GM19239 (cell line): ENCODE measurements around the gene TNS3.
A peak's percentile ranks its signal among the peaks of the same experiment; 100 is the strongest.

Source experiments
- DNase-seq: peaks from one replicate; pipeline ENCODE4 v3.0.0; 2011; ENCODE audit warnings: low spot score; ENCODE audit not compliant: insufficient read length
- FAIRE-seq: peaks from 2 replicates; lab custom pipeline; 2011; peaks lifted over from hg19 to GRCh38; lab: Jason Lieb, UNC

Gene TNS3

GRCh38 chr7:47493976-47494911 lies 87.7 kb downstream of the TNS3 start:
- FAIRE-seq (peak; percentile 89), DNase-seq (no peak)

GRCh38 chr7:47492716-47493325 lies 89.1 kb downstream of the TNS3 start:
- no peak for FAIRE-seq
- no peak for DNase-seq

GRCh38 chr7:47490501-47491265 lies 91.2 kb downstream of the TNS3 start:
- DNase-seq = no peak
- FAIRE-seq = no peak

GRCh38 chr7:47489624-47490023 lies 92.3 kb downstream of the TNS3 start:
- FAIRE-seq = no peak

GRCh38 chr7:47488969-47489342 lies 93.0 kb downstream of the TNS3 start:
- FAIRE-seq (no peak), DNase-seq (no peak)

More at GRCh38 chr7:47489624-47490023, 92.3 kb downstream of the TNS3 start:
- no peak for DNase-seq

- no peak for DNase-seq
- FAIRE-seq = no peak
These were observed 93.5 kb downstream of the TNS3 start for GRCh38 chr7:47488201-47488968.

GRCh38 chr7:47485640-47486435 lies 96.1 kb downstream of the TNS3 start:
- FAIRE-seq (no peak), DNase-seq (no peak)

GRCh38 chr7:47484923-47485639 lies 96.8 kb downstream of the TNS3 start:
- no peak for FAIRE-seq
- DNase-seq = no peak

GRCh38 chr7:47484457-47484856 lies 97.5 kb downstream of the TNS3 start:
- FAIRE-seq (no peak), DNase-seq (no peak)

- no peak for DNase-seq
- FAIRE-seq = no peak
These were observed 98.2 kb downstream of the TNS3 start for GRCh38 chr7:47483604-47484273.

- DNase-seq (no peak), FAIRE-seq (no peak)
These were observed 99.7 kb downstream of the TNS3 start for GRCh38 chr7:47482013-47482875.

GRCh38 chr7:47481541-47482012 lies 100.3 kb downstream of the TNS3 start:
- DNase-seq = no peak
- FAIRE-seq = no peak

GRCh38 chr7:47480576-47481538 lies 101.1 kb downstream of the TNS3 start:
- DNase-seq (no peak), FAIRE-seq (peak; percentile 66)

GRCh38 chr7:47479821-47480575 lies 101.9 kb downstream of the TNS3 start:
- FAIRE-seq (peak; percentile 14), DNase-seq (no peak)
